ENCODE results near the gene CA6. TPM values are rescaled to one million over a fixed set of nuclear protein-coding genes. Genes with fewer than 3 reads are reported as not detected.

The CA6 gene
- total RNA-seq, 2 experiments from 2014 or later = not detected

DNA sequence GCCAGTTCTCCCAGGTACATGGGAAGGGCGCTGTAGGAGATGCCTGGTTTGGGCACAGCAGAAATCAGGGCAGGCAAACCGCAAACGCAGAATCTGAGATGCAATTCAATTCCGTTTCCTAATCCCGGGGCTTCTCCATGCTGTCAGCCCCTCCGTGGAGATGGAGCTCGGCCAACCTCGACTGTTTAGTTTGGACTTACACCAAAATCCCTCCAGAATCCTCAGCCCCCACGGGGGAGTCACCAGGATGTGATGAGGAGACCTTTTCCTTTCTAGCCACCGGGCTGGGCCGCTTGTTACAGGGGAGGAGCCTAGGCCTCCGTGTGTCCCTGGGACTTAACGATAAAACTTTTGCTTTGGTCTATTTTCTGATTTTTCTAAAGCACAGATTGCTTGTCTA is 72.7 kb downstream of the CA6 start:
- H2AFZ ChIP-seq (ENCODE audit: low read length) = no peak overlapping the region
- peaks cover 23% of the 10 kb centered on the region for H3K4me1 ChIP-seq (ENCODE audit: insufficient read depth, low read length, poor library complexity, severe bottlenecking)
- TF ChIP-seq, protein P1, sequence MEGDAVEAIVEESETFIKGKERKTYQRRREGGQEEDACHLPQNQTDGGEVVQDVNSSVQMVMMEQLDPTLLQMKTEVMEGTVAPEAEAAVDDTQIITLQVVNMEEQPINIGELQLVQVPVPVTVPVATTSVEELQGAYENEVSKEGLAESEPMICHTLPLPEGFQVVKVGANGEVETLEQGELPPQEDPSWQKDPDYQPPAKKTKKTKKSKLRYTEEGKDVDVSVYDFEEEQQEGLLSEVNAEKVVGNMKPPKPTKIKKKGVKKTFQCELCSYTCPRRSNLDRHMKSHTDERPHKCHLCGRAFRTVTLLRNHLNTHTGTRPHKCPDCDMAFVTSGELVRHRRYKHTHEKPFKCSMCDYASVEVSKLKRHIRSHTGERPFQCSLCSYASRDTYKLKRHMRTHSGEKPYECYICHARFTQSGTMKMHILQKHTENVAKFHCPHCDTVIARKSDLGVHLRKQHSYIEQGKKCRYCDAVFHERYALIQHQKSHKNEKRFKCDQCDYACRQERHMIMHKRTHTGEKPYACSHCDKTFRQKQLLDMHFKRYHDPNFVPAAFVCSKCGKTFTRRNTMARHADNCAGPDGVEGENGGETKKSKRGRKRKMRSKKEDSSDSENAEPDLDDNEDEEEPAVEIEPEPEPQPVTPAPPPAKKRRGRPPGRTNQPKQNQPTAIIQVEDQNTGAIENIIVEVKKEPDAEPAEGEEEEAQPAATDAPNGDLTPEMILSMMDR (conservative IDR thresholded peaks at IDR 0.05; ENCODE audit: low read length) = no peak
- no peak for TF ChIP-seq EZH2phosphoT487 (IDR thresholded peaks at IDR 0.05; ENCODE audit: borderline replicate concordance, low read depth, low read length)
- CTCF ChIA-PET (ENCODE audit: unreplicated experiment) = no interaction called here
- no TSS peak for BruUV-seq (replicated peaks)
- H4K20me1 ChIP-seq (ENCODE audit: insufficient read depth, low read length) = no peaks in the 10 kb centered on the region
- H3K36me3 ChIP-seq (ENCODE audit: insufficient read depth, low read length) = no peaks in the 10 kb centered on the region
- no peak for DNase-seq (ENCODE audit: low spot score)
- no peaks in the 10 kb centered on the region for H3K79me2 ChIP-seq (ENCODE audit: insufficient read depth, low read depth, low read length)
- no peak overlapping the region for H3K4me2 ChIP-seq (ENCODE audit: low read length)
- POLR2A ChIA-PET = no interaction called here
- no peaks in the 10 kb centered on the region for H3K9me2 ChIP-seq (ENCODE audit: insufficient read depth, low read length)
- H3K27ac ChIP-seq (ENCODE audit: low read depth, low read length, poor library complexity, severe bottlenecking) = no peak overlapping the region
- no peak overlapping the region for H3K4me3 ChIP-seq (ENCODE audit: low read depth, low read length, poor library complexity, severe bottlenecking)
- no peaks in the 10 kb centered on the region for H3K9me3 ChIP-seq (ENCODE audit: low read length)
- intact Hi-C loops (cut with micrococcal nuclease; ENCODE audit: unreplicated experiment) = no loop called here

DNA sequence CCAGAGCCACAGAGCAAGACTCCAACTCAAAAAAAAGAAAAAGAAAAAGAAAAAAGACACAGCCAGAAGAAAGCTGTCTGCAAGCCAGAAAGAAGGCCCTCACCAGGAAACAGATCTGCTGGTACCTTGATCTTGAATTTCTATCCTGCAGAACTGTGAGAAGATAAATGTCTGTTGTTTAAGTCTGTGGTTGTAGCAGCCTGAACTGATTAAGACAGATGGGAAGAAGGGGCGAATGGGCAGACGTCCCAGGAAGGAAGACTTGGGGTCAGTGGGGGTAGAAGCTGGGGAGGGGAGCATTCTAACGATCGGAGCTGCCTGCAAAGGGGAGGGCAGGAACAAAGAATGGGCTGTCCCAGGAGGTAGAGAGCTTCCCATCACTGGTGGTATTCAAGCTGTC is 74.2 kb downstream of the CA6 start:
- H3K4me2 ChIP-seq (ENCODE audit: low read length) = no peak overlapping the region
- no peaks in the 10 kb centered on the region for H3K9me2 ChIP-seq (ENCODE audit: insufficient read depth, low read length)
- no peak overlapping the region for H3K4me3 ChIP-seq (ENCODE audit: low read depth, low read length, poor library complexity, severe bottlenecking)
- CTCF ChIA-PET (ENCODE audit: unreplicated experiment) = no interaction called here
- no TSS peak for BruUV-seq (replicated peaks)
- no peaks in the 10 kb centered on the region for H3K36me3 ChIP-seq (ENCODE audit: insufficient read depth, low read length)
- POLR2A ChIA-PET = no interaction called here
- H3K4me1 ChIP-seq (ENCODE audit: insufficient read depth, low read length, poor library complexity, severe bottlenecking) = peaks cover 16% of the 10 kb centered on the region
- H2AFZ ChIP-seq (ENCODE audit: low read length) = no peak overlapping the region
- TF ChIP-seq EZH2phosphoT487 (IDR thresholded peaks at IDR 0.05; ENCODE audit: borderline replicate concordance, low read depth, low read length) = no peak
- TF ChIP-seq, protein P1 (conservative IDR thresholded peaks at IDR 0.05; ENCODE audit: low read length) = no peak
- intact Hi-C loops (cut with micrococcal nuclease; ENCODE audit: unreplicated experiment) = no loop called here
- no peaks in the 10 kb centered on the region for H4K20me1 ChIP-seq (ENCODE audit: insufficient read depth, low read length)
- DNase-seq (ENCODE audit: low spot score) = no peak
- no peaks in the 10 kb centered on the region for H3K9me3 ChIP-seq (ENCODE audit: low read length)
- no peak overlapping the region for H3K27ac ChIP-seq (ENCODE audit: low read depth, low read length, poor library complexity, severe bottlenecking)
- H3K79me2 ChIP-seq (ENCODE audit: insufficient read depth, low read depth, low read length) = no peaks in the 10 kb centered on the region

DNA sequence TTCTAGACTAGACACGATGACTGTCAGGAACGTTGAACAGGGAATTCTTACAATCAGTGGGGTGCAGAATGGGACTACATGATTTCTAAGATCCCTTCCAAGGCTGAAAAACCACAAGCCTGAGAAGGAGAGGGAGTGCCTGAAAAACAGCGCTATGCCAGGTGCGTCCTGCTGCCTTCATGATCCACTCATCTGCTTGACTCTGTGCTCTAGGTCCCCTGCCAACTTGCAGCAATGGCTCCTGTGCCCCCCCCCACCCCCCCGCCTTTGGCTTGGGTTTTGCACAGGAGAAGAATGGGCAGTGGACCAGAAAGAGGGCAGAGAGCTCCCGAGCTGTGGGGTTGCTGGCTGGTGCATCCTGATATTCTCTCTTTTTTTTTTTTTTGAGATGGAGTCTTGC is 74.6 kb downstream of the CA6 start:
- no peak overlapping the region for H2AFZ ChIP-seq (ENCODE audit: low read length)
- intact Hi-C loops (cut with micrococcal nuclease; ENCODE audit: unreplicated experiment) = no loop called here
- no peak overlapping the region for H3K27ac ChIP-seq (ENCODE audit: low read depth, low read length, poor library complexity, severe bottlenecking)
- H4K20me1 ChIP-seq (ENCODE audit: insufficient read depth, low read length) = no peaks in the 10 kb centered on the region
- H3K4me2 ChIP-seq (ENCODE audit: low read length) = no peak overlapping the region
- ChIA-PET POLR2A (interaction anchor here (0.6 kb wide), 1 partner anchor 262 kb away, joined by 3 read pairs; no protein-coding TSS in a partner anchor), CTCF (ENCODE audit: unreplicated experiment) (no interaction called here)
- TF ChIP-seq EZH2phosphoT487 (IDR thresholded peaks at IDR 0.05; ENCODE audit: borderline replicate concordance, low read depth, low read length) = no peak
- TF ChIP-seq, protein P1 (conservative IDR thresholded peaks at IDR 0.05; ENCODE audit: low read length) = no peak
- no peak for DNase-seq (ENCODE audit: low spot score)
- no peaks in the 10 kb centered on the region for H3K9me3 ChIP-seq (ENCODE audit: low read length)
- H3K36me3 ChIP-seq (ENCODE audit: insufficient read depth, low read length) = no peaks in the 10 kb centered on the region
- BruUV-seq (replicated peaks) = no TSS peak
- H3K4me3 ChIP-seq (ENCODE audit: low read depth, low read length, poor library complexity, severe bottlenecking) = no peak overlapping the region
- no peaks in the 10 kb centered on the region for H3K9me2 ChIP-seq (ENCODE audit: insufficient read depth, low read length)
- no peaks in the 10 kb centered on the region for H3K79me2 ChIP-seq (ENCODE audit: insufficient read depth, low read depth, low read length)
- H3K4me1 ChIP-seq (ENCODE audit: insufficient read depth, low read length, poor library complexity, severe bottlenecking) = peaks cover 12% of the 10 kb centered on the region
